Body of pancreas (tissue), 4 donors: ENCODE data around the gene DEPDC5. TPM values are rescaled to one million over a fixed set of nuclear protein-coding genes. Genes with fewer than 3 reads are reported as not detected.

Source experiments
- ATAC-seq: fragments of 150-250 bp; one replicate; pipeline ENCODE4 v1.9.1; 2016
- DNase-seq, 4 donors: peaks; one replicate each; pipeline ENCODE4 v3.0.0-alpha.2; 2019
- H3K27ac ChIP-seq, 4 donors: fragments of 200-600 bp; sonication (generic); 1 replicate in 3 of 4; 2 replicates in 1 of 4; pipeline versions ENCODE4 v1.5.1 to v1.6.1; 2016 to 2019; ENCODE audit warnings: mild to moderate bottlenecking in 1 of 4, mixed read lengths in 1 of 4, moderate library complexity in 1 of 4
- H3K27me3 ChIP-seq, 2 donors: fragments of 200-600 bp; sonication (generic); one replicate each; pipeline ENCODE4 v1.6.0; 2016; ENCODE audit warnings: mild to moderate bottlenecking in 1 of 2
- H3K36me3 ChIP-seq, 2 donors: fragments of 200-600 bp; sonication (generic); replicated peaks in 1 of 2; 2 replicates each; pipeline ENCODE4 v1.5.1; 2016; ENCODE audit warnings: low read depth in 2 of 2; ENCODE audit not compliant: insufficient read depth in 1 of 2
- H3K4me1 ChIP-seq: fragments of 200-600 bp; sonication (generic); one replicate; pipeline ENCODE4 v1.6.0; 2016
- H3K4me3 ChIP-seq, 2 donors: fragments of 200-600 bp; sonication (generic); 1 replicate in 1 of 2; 2 replicates in 1 of 2; pipeline ENCODE4 v1.5.1; 2016 to 2019
- H3K9me3 ChIP-seq, 3 donors: fragments of 200-600 bp; sonication (generic); 1 replicate in 2 of 3; 2 replicates in 1 of 3; pipeline ENCODE4 v1.5.1; 2016
- CTCF ChIP-seq, 7 experiments: fragments of 450-650 bp in 4 of 7; fragments of 200-600 bp in 3 of 7; sonication (generic) in 3 of 7; IDR thresholded peaks; one replicate each; pipeline ENCODE4 v1.5.1; 2016 to 2019; ENCODE audit warnings: antibody characterized with exemption in 7 of 7
- POLR2A ChIP-seq, 3 donors: fragments of 450-650 bp; IDR thresholded peaks; one replicate each; pipeline ENCODE4 v1.6.1; 2016; ENCODE audit warnings: antibody characterized with exemption in 3 of 3, mild to moderate bottlenecking in 2 of 3
- WGBS, 2 donors: methylation state at CpG; one replicate each; pipeline ENCODE4 v1.1.5; 2017; 5-methylcytosine and 5-hydroxymethylcytosine counted together
- intact Hi-C: fragments of 100-400 bp; cut with DNase I; formaldehyde crosslinking; loops from one replicate; pipeline ENCODE4 v1.15.1; 2023
- total RNA-seq, 2 donors: library from RNA; depleted of rRNA; stranded (reverse); fragments of >200 nt; gene quantifications; one replicate each; pipeline ENCODE4 v1.1.0, GENCODE V29; 2016

The DEPDC5 gene
- total RNA-seq, 2 donors from 2014 or later: 21.4 to 40.0 TPM

- Histone ChIP-seq H3K27ac (peak overlapping the region in 1 of 4 donors; percentile 9), H3K36me3 (no peaks in the 10 kb centered on the region), H3K27me3 (no peaks in the 10 kb centered on the region), H3K4me3 (no peak overlapping the region), H3K4me1 (no peaks in the 10 kb centered on the region), H3K9me3 (no peaks in the 10 kb centered on the region)
- WGBS, 2 donors: 71 to 83% methylated on average over 6 of the region's 6 CpGs
- ATAC-seq (no peak), DNase-seq (no peak)
- TF ChIP-seq CTCF (IDR thresholded peaks at IDR 0.05) (no peak), POLR2A (IDR thresholded peaks at IDR 0.05) (no peak)
- intact Hi-C loops: no loop called here
These were observed 168.7 kb downstream of the DEPDC5 start for GRCh38 chr22:31922534-31922933.

- no peak for ATAC-seq
- TF ChIP-seq CTCF (IDR thresholded peaks at IDR 0.05): no peak
- TF ChIP-seq POLR2A (IDR thresholded peaks at IDR 0.05): no peak
- H3K9me3 ChIP-seq: no peaks in the 10 kb centered on the region
- peak overlapping the region in 1 of 4 donors; percentile 46 for H3K27ac ChIP-seq
- no peak overlapping the region for H3K4me3 ChIP-seq
- DNase-seq: peak in 2 of 4 donors; percentile 19 to 71
- WGBS, 2 donors: 18 to 23% methylated on average over 5 of the region's 5 CpGs
- no peaks in the 10 kb centered on the region for H3K27me3 ChIP-seq
- H3K4me1 ChIP-seq: no peaks in the 10 kb centered on the region
- intact Hi-C loops: no loop called here
- no peaks in the 10 kb centered on the region for H3K36me3 ChIP-seq
These were observed 169.3 kb downstream of the DEPDC5 start for GRCh38 chr22:31923136-31923535.

- TF ChIP-seq POLR2A (IDR thresholded peaks at IDR 0.05) (no peak), CTCF (IDR thresholded peaks at IDR 0.05) (no peak)
- no peaks in the 10 kb centered on the region for H3K27me3 ChIP-seq
- H3K36me3 ChIP-seq: no peaks in the 10 kb centered on the region
- DNase-seq (no peak), ATAC-seq (no peak)
- peak overlapping the region in 1 of 4 donors; percentile 46 for H3K27ac ChIP-seq
- 48 to 70% methylated on average over 2 of the region's 2 CpGs for WGBS, 2 donors
- intact Hi-C loops: no loop called here
- H3K4me3 ChIP-seq: no peak overlapping the region
- no peaks in the 10 kb centered on the region for H3K9me3 ChIP-seq
- H3K4me1 ChIP-seq: no peaks in the 10 kb centered on the region
These were observed 169.9 kb downstream of the DEPDC5 start for GRCh38 chr22:31923747-31924146.

- 78 to 86% methylated on average over 1 of the region's 1 CpG for WGBS, 2 donors
- Histone ChIP-seq H3K4me3 (no peak overlapping the region), H3K36me3 (no peaks in the 10 kb centered on the region), H3K27ac (no peak overlapping the region), H3K4me1 (no peaks in the 10 kb centered on the region), H3K9me3 (no peaks in the 10 kb centered on the region), H3K27me3 (no peaks in the 10 kb centered on the region)
- ATAC-seq (no peak), DNase-seq (no peak)
- intact Hi-C loops: no loop called here
- TF ChIP-seq CTCF (IDR thresholded peaks at IDR 0.05) (no peak), POLR2A (IDR thresholded peaks at IDR 0.05) (no peak)
These were observed 171.2 kb downstream of the DEPDC5 start for GRCh38 chr22:31925056-31925455.

GRCh38 chr22:31926024-31926423, 172.2 kb downstream of the DEPDC5 start:
- 88 to 100% methylated on average over 1 of the region's 1 CpG for WGBS, 2 donors
- no peak overlapping the region for H3K4me3 ChIP-seq
- DNase-seq (no peak), ATAC-seq (no peak)
- H3K4me1 ChIP-seq: no peaks in the 10 kb centered on the region
- no peaks in the 10 kb centered on the region for H3K36me3 ChIP-seq
- H3K27me3 ChIP-seq: no peaks in the 10 kb centered on the region
- TF ChIP-seq POLR2A (IDR thresholded peaks at IDR 0.05): no peak
- TF ChIP-seq CTCF (IDR thresholded peaks at IDR 0.05): no peak
- intact Hi-C loops: no loop called here
- H3K9me3 ChIP-seq: no peaks in the 10 kb centered on the region
- no peak overlapping the region for H3K27ac ChIP-seq
